GM21526 (cell line): Measurements from ENCODE around the gene PABPN1L.
"Not testable (repeated sequence)": the region's sequence is repeated elsewhere in the genome, so short reads cannot be mapped to it uniquely, and the experiment has no call there.

Source experiments
- ATAC-seq: cut with Tn5 transposase; IDR thresholded peaks from one replicate; pipeline ENCODE4 v1.9.1; 2021; ENCODE audit warnings: moderate library complexity; ENCODE audit not compliant: unreplicated experiment, low FRiP score

Gene PABPN1L

DNA sequence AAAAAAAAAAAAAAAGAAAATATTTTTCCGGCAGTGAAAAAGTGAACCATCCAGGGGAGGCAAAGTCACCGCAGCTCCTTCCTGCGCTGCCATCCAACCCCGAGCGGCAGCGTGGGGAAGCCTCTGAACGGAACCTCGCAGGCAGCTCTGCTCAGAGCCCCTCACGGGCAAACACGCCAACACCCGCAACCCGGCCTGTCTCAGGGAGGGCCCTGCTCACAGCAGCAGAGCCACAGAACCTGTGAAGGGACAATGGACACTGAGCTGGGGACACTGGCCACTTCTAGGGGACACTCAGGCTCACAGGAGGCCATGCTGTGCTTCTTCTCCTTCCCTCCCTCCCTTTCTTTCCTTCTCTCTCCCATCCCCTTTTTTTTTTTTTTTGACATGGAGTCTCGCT is 33.4 kb downstream of the PABPN1L start:
- no peak for ATAC-seq

GRCh38 chr16:88831838-88832237 is 34.6 kb downstream of the PABPN1L start:
- ATAC-seq = no peak

DNA sequence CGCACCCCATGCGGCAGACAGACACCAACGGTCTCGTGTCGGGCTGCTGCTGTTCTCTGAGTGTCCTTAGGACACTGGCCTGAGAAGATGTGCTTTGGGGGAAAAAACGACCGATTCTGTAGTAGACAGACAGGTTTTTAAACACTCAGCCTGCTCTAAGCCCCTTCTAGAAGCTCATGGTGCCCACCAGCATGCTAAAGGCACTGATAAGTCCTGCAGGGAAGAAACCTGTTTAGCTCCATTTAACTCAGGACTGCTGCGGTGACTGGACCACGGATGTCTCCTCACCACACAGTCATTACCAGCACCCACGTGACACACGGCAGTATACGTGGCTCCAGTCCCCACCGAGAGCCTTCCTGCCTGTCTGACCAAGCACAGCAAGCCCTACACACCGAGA is 35.7 kb downstream of the PABPN1L start:
- ATAC-seq = no peak

GRCh38 chr16:88830258-88830657 is 36.2 kb downstream of the PABPN1L start:
- ATAC-seq = no peak

DNA sequence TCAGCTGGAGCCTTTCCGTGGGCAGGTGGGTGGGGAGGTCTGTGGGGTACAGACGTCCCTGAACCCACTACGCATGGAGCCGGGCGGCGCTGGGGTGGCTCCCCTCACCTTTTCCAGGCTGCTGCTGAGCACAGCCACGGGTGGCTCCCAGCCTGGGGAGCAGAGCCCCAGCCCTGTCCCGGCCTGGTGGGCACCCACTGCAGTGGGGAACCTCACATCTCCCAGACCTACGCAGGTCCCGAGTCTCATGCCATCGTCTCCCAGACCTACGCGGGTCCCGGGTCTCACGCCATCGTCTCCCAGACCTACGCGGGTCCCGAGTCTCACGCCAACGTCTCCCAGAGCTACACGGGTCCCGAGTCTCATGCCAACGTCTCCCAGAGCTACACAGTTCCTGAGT is 37.7 kb downstream of the PABPN1L start:
- ATAC-seq = no peak

GRCh38 chr16:88827727-88828126 is 38.7 kb downstream of the PABPN1L start:
- ATAC-seq = no peak

DNA sequence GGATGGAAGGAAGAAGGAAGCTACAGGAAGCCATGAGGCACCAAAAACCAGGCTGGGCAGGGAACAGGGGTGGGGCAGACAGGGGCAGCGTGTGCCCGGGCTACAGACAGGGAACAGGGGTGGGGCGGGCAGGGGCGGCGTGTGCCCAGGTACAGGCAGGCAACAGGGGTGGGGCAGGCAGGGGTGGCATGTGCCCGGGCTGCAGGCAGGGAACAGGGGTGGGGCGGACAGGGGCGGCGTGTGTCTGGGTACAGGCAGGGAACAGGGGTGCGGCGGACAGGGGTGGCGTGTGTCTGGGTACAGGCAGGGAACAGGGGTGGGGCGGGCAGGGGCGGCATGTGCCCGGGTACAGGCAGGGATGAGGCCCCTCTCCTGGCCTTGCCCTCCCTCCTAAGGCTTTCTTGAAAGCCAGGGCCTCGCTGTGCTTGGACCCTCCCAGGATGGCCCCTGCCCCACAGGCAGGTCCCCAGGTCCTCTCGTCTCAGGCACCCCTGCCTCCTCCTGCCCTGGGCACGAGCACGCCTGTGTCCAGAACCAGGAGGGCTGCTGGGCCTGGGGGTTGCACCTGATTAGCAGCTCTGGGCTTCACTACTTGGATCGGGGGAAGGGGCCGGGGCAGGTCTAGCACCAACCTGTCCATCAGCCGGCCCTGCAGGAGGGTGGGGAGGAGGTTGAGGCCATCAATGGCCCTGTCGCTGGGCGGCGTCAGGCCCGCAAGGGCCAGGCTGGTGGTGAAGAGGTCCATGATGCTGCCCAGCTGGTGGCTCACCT is 40.2 kb downstream of the PABPN1L start:
- no peak for ATAC-seq

GRCh38 chr16:88825146-88825545 is 41.3 kb downstream of the PABPN1L start:
- ATAC-seq = no peak

GRCh38 chr16:88824256-88825077 is 42.0 kb downstream of the PABPN1L start:
- no peak for ATAC-seq

- not testable (repeated sequence) for ATAC-seq
Measured at GRCh38 chr16:88823646-88824045, 42.8 kb downstream of the PABPN1L start.

GRCh38 chr16:88822281-88823040 is 44.0 kb downstream of the PABPN1L start:
- no peak for ATAC-seq

DNA sequence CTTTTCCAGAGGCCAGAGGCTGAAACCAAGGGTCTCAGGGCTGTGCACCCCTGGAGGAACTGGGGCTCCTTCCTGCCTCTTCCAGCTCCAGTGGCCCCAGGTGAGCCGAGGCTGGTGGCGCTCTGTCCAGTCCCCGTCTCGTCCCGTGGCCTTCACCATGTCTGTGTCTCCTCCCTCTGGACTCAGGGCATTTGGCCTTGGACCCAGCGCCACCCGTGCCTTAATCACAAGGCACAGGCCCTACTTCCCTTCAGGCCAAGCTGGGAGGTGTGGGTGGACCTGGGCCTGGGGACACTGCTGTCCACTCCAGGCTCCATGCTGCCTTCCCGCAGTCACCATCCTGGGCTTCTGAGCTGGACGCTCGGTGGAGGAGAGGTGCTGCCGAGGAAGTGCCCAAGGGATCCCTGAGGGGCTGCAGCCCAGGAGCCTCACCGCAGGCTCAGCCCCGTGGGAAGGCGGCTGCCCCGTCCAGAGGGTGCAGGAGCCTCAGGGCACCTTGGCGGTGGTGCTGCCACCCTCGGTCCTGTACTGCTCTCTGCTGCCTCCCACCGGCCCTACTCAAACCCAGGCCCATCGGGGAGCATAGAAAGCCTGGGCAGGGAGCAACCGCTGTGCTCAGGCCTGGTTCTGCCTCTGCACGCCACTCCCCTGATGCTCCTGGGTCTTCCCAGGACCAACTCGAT is 45.2 kb downstream of the PABPN1L start:
- ATAC-seq = no peak

DNA sequence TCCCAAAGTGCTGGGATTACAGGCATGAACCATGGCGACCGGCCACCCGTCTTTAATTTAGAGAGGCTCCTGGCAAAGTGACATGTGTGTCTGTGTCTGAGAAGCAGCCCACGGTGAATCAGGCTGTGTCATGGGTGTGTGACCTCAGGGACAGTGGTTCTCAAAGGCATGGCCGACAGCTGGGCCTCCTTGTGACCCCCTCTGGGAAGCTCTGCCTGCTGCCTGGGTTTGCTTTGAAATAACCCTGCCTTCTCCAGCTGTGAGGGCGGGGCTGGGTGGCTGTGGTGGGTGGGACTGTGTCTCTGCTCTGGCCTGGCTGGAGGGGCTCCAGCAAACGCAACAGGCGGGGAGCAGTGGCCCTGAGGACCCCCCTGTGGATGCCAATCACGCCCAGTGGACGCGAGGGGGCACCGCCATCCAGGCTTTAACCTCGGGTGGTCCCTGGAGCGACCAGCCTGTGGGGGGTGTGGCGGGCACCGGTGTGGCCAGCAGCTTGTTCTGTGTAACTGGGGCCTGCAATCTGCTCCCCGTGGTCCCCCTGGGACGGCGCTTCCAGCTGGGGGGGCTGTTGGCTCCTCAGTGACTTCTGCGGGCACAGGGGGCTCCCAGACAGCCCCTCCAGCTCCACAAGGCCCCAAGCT is 46.0 kb downstream of the PABPN1L start:
- no peak for ATAC-seq

DNA sequence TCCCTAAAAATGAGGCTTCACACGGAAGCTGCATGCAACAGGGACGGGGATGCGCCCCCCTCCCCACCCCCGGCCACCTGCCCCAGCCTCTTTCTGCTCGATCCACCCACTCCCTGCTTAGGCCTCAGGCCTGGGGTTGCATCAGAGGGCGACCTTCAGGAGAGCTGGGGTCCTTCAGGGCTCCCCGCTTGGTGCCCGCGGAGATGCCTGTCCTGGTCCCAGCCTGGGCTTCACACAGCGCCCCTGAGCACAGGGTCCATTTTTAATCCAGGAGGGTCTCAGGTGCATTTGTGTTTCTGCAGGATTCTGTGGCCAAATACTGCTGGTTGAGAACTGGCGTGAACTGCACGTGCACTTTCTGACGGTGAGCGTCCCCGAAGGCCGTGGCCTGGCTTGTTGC is 47.3 kb downstream of the PABPN1L start:
- no peak for ATAC-seq

GRCh38 chr16:88818575-88818874 is 47.9 kb downstream of the PABPN1L start:
- no peak for ATAC-seq

DNA sequence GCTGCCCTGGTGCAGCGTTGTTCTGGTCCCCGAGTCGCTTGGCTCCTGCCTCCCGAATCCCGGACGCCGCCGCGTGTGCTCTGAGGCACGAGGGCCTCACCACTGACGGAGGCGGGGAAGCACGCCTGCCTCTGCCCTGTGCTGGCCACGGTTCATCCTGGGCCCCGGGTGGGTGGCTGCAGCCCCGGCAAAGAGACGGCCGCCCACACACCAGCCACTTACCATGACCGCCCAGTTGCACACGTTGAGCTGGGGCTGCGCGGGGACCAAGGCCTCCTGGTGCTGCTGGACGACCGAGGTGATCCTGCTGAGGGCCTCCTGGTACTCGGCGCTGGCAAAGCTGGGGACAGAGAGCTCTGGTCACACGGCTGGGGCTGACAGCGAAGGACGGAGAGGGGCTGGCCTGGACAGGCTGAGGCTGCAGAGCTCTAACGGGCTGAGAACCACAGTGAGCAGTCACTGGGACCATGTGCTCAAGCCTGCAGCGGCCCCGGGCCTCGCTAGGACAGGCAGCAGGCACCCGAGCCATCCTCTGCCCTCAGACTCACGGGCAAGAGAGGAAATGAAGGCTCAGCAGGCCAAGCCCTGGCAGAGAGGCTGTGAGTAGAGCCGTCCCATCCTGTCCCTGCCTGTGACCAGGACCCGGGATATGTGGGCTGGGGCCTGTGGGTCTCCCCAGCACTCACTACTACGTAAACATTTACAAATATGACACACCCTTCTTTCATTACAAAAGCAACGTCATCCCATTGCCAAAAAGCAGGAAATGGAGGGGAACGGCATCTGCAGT is 48.5 kb downstream of the PABPN1L start:
- no peak for ATAC-seq

GRCh38 chr16:88816736-88817535 is 49.5 kb downstream of the PABPN1L start:
- ATAC-seq = no peak

DNA sequence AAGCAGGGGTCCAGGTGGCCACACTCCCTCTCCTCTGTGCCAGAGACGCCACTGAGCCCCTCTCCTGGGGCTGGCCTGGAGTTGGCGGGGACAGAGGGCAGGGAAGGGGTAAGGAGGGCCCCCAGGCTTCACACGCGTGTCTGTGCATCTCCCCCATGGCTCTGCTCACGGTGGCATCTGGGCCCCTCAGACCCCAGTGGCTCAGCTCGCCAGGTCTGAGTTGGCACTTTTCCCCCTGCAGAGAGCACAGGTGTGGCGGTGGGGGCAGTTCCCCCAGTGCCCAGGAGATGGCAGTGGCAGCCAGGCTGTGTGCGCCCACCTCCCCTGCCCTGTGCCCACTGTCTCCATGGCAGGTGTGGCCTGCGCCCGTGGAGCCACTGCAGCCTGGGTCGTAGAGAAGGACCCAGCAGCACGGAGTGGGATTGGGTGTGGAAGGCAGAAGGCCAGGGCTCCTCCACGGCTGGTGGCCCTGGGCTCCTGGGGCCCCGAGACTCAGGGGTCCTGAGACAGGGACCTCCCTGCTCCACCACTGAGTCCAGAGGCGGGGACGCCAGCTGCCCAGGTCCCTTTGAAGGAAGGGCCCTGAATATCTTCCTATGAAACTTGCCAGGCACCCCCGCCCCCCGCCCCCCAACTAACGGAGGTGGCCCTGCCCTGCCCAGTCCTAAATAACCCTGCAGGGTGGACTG is 50.4 kb downstream of the PABPN1L start:
- ATAC-seq = no peak
